Non-pigmented ciliary epithelial cell (primary cell): ENCODE data around the gene CD99L2.
"Not testable (repeated sequence)": the region's sequence is repeated elsewhere in the genome, so short reads cannot be mapped to it uniquely, and the experiment has no call there.

Experiments
- DNase-seq: peaks from one replicate; pipeline ENCODE4 v3.0.0-alpha.2; 2010; ENCODE audit warnings: low read depth

Gene CD99L2

DNA sequence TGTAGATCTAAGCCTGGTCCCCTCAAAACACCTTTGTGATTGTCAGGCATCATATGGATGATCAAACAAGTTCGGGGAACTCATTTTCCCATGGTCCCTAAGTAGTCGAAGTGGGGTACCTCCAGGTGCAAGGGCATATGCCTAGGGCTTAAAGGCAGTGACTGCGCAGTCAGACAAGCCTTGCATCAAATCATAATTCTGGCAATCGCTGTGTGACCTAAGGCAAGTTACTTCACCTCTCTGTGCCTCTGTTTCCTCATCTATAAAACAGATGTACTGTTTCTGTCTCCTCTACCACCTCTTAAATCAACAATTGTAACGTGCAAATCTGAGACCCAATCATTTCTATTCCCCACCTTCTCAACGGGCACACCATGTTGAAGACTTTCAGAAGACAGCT lies 1.8 kb downstream of the CD99L2 start:
- DNase-seq = no peak

GRCh38 chrX:150893936-150894335 lies 4.5 kb downstream of the CD99L2 start:
- DNase-seq = no peak

- no peak for DNase-seq
Observed at GRCh38 chrX:150889131-150889530, 9.3 kb downstream of the CD99L2 start.

DNA sequence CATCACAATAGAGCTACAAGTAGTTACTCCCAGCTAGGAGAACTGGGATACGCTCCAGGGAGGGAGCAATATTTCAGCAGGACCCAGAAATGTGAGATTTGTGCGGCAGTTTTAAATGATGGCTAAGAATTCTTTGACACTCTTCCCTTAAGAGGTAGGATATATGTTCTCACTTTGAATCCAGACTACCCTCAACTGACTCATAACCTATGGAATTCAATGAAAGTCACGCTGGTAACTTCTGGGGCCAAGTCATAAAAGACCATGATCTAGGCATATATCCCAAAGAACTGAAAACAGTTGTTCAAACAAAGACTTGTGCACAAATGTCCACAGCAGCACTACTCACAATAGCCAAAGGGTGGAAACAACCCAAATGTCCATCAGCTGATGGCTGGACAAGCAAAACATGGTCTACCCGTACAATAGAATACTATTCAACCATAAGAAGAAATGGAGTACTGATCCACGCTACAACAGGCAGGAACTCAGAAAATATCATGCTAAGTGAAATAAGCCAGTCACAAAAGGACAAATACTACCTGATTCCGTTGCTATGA lies 10.5 kb downstream of the CD99L2 start:
- DNase-seq = no peak

DNA sequence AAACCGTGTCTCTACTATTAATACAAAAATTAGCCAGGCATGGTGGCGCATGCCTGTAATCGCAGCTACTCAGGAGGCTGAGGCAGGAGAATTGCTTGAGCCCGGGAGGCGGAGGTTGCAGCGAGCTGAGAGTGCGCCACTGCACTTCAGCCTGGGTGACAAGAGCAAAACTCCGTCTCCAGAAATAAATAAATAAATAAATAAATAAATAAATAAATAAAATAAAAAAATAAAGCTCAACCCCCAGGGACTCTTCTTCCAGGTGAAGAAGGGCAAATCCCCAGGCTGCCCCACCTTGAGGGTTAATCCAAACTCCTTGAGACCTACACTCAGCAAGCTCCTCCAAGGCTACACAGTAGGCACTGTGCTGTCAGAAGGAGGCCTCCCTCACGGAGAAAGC lies 11.2 kb downstream of the CD99L2 start:
- DNase-seq = not testable (repeated sequence)

- no peak for DNase-seq
Observed at GRCh38 chrX:150886381-150886780, 12.1 kb downstream of the CD99L2 start.

- DNase-seq = no peak
Observed at GRCh38 chrX:150880808-150881165, 17.7 kb downstream of the CD99L2 start.

GRCh38 chrX:150879855-150880807 lies 18.3 kb downstream of the CD99L2 start:
- no peak for DNase-seq

- DNase-seq = not testable (repeated sequence)
Observed at GRCh38 chrX:150875621-150876020, 22.8 kb downstream of the CD99L2 start.

- DNase-seq = no peak
Observed at GRCh38 chrX:150874448-150874847, 24.0 kb downstream of the CD99L2 start.

DNA sequence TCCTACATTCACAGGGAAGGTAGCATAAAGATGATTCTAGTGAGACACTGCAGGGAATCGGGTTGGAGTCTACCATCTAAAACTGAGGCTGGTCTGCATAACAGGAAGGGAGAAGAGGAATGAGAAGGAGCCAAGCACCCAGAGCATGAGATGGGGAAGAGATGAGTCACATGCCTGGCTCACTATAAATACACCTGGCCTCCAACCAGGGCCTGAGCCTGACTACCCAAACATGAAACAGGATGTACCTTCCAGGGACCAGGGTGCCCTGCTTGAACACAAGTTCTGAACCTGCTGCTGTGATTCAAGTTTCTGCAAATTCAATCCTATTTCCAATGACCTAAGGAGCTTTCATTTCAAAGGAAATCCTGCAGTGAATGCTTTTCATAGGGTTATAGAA lies 24.9 kb downstream of the CD99L2 start:
- DNase-seq = no peak

DNA sequence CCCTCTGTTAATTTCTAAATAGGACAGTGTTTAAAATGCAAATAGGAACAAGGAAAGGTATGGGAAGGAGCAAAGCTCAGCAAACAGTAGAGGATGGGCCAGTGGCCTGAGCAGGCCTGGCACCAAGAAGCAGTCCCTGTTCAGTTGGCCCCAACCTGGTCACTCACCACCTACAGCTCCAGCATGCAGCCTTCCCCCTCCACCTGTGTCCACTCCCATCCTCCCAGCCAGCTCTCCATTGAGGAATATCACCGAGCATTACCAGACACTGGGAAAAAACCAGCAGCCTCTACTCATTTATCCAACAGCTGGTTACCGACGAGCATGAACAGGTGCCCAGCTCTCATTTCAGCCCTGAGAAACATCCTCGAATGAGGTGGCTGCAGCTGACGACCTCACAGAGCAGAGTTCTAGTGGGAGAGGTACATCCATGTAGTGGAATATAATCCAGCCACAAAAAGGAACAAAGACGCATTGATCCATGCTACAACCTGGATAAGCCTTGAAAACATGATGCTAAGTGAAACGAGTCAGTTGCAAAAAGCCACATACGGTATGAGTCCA lies 25.6 kb downstream of the CD99L2 start:
- DNase-seq = no peak

- DNase-seq = no peak
Observed at GRCh38 chrX:150871341-150871811, 27.1 kb downstream of the CD99L2 start.

DNA sequence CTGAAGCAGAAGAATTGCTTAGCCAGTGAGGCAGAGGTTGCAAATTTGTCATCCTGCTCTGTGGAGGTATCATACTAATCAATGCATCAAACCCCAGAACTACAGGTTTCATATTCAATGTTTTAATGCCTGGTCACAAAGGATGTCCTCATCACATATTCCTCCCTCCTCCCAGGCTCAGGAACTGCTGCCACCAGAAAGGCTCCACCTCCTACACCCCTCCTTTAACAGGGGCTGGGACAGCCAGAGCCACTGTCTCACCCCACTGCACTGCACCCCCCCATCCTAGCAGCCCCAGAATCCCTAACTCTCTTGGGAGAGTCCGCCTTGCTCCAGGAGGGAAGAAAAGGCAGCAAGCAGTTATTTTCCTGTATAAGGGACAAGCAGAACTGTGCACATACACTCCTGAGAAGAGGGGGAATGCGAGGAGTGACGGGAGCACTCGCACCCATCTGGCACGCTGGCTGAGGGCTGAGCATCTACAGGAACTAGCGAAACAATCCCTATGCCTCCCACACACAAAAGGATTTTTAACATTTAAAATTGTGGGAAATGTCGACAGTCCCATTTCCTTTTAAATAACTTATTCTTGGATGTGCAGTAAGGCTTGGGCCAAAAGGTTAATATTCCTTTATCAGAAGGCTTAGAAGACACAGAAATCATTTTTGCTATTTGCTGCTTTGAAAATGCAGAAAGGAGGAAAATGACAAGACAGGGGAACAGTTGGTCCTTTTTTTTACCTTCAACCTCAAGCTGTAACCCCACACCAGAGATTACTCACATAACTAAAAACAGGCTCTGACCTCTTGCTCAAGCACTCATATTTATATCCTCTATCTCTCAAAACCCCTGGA lies 27.8 kb downstream of the CD99L2 start:
- DNase-seq = no peak

GRCh38 chrX:150870029-150870428 lies 28.4 kb downstream of the CD99L2 start:
- no peak for DNase-seq

DNA sequence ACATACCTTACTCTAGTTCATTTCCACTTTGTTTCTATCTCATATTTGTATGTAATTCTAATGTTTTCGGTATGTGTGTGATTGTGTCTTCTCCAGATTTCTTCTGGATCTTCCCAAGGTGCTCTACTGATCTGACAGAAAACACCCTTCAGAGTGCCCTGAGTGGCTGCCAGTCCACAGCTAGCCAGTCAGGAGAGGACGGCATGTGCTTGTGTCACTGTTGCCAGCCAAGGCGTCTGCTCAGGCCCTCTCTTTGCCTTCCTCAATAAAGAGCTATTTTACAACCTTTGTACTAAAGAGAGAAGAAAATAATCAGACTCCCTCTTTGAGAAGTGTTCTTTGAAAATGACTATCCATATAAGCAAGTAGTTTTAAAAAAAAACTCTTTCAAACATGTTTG lies 29.0 kb downstream of the CD99L2 start:
- no peak for DNase-seq

DNA sequence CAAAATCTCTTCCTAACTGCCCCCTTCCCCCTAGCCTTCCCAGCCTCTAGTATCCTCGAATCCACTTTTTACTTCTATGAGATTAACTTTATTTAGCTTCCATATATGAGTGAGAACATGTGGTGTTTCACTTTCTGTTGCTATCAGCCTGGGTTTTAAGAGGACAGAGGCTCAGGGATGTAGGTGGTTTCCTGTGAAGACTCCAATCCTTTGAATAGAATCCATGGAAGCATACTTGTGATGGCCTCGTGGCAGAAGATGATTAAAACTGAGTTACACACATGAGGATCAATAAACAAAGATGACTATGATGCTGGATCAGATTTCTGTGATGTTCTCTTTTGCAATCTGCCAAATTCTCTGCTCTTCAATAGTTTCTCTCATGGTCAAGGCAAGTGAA lies 29.8 kb downstream of the CD99L2 start:
- DNase-seq = no peak

GRCh38 chrX:150864127-150864526 lies 34.3 kb downstream of the CD99L2 start:
- DNase-seq = no peak

DNA sequence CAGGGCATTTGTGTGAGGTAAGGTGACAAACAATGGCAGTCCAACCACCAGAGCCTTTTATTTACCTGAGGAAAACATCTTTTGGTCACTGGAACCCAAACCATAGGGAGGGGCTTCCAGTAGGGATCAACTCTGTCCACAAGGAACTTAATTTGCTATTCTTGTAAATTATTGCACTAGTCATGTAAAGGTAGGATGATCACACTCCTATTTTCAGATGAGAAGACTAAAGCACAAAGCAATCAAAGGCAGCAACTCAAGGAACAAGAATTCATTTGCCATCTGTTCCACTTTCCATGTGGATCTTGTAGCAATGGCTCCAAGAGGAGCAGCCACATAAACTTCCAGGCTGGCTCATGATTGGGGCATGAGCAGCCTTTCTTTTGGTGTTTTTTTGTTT lies 35.3 kb downstream of the CD99L2 start:
- DNase-seq = no peak

GRCh38 chrX:150857453-150857852 lies 41.0 kb downstream of the CD99L2 start:
- DNase-seq = no peak

- DNase-seq = no peak
Observed at GRCh38 chrX:150856785-150857184, 41.7 kb downstream of the CD99L2 start.

DNA sequence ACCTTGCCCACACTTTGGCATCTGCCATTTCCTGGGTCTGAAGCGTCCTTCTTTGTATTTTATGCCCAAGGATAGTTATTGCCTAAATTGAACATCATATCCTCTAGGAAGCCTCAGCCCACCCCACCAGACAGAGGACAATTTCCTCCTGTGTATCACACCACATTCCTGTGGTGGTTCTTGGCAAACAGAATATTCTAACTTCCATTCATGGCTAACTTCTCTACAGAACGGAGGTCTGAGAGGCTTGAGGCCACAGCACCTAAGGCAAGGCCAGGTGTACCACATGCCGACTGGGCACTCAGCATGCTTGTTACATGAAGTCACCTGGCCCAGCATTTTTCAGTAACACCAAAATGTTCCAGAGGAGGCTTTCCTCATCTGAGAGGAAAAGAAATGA lies 42.4 kb downstream of the CD99L2 start:
- DNase-seq = no peak
